Esophagus muscularis mucosa (tissue), 4 donors: Measurements from ENCODE around the gene ZER1. TPM values are rescaled to one million over a fixed set of nuclear protein-coding genes. Genes with fewer than 3 reads are reported as not detected.

Source experiments
- DNase-seq: peaks from one replicate; pipeline ENCODE4 v3.0.0-alpha.2; 2017; ENCODE audit errors: extremely low spot score
- H3K27ac ChIP-seq, 4 donors: fragments of 200-600 bp; sonication (generic); replicated peaks in 1 of 4; 1 replicate in 3 of 4; 2 replicates in 1 of 4; pipeline ENCODE4 v1.5.1; 2016 to 2019; ENCODE audit warnings: mild to moderate bottlenecking in 1 of 4
- H3K27me3 ChIP-seq, 4 donors: fragments of 200-600 bp; sonication (generic); one replicate each; pipeline versions ENCODE4 v1.5.1 to v1.6.0; 2016 to 2019
- H3K36me3 ChIP-seq, 4 donors: fragments of 200-600 bp; sonication (generic); one replicate each; pipeline ENCODE4 v1.5.1; 2016 to 2019
- H3K4me1 ChIP-seq, 4 donors: fragments of 200-600 bp; sonication (generic); one replicate each; pipeline ENCODE4 v1.5.1; 2016 to 2019
- H3K4me3 ChIP-seq, 4 donors: fragments of 200-600 bp; sonication (generic); 1 replicate in 2 of 4; 2 replicates in 2 of 4; pipeline ENCODE4 v1.5.1; 2016 to 2019; ENCODE audit warnings: mild to moderate bottlenecking in 4 of 4, moderate library complexity in 1 of 4
- H3K9me3 ChIP-seq, 4 donors: fragments of 200-600 bp; sonication (generic); 1 replicate in 3 of 4; 2 replicates in 1 of 4; pipeline ENCODE4 v1.5.1; 2016 to 2019
- EP300 ChIP-seq: sonication (generic); formaldehyde crosslinking; IDR thresholded peaks from one replicate; pipeline ENCODE4 v1.6.1; 2017; ENCODE audit warnings: antibody characterized with exemption
- POLR2A ChIP-seq: fragments of 450-650 bp; IDR thresholded peaks from one replicate; pipeline ENCODE4 v1.6.1; 2017; ENCODE audit warnings: antibody characterized with exemption, moderate library complexity, mild to moderate bottlenecking, low read depth
- POLR2AphosphoS5 ChIP-seq, 2 donors: sonication (generic); formaldehyde crosslinking; IDR thresholded peaks; one replicate each; pipeline ENCODE4 v1.6.1; 2017; ENCODE audit warnings: antibody characterized with exemption in 2 of 2
- WGBS: methylation state at CpG from one replicate; pipeline ENCODE4 v1.1.5; 2018; 5-methylcytosine and 5-hydroxymethylcytosine counted together
- intact Hi-C: fragments of 100-400 bp; cut with DNase I; formaldehyde crosslinking; loops from one replicate; pipeline ENCODE4 v1.15.1; 2023
- total RNA-seq, 4 donors: library from RNA; depleted of rRNA; stranded (reverse); fragments of >200 nt; gene quantifications; one replicate each; pipeline versions ENCODE4 v1.1.0 to v1.2.1, GENCODE V29; 2016
- TF ChIP-seq, protein P1 (sequence below), 3 experiments: fragments of 200-600 bp in 2 of 3; fragments of 450-650 bp in 1 of 3; sonication (generic) in 2 of 3; IDR thresholded peaks; one replicate each; pipeline ENCODE4 v1.5.1; 2017 to 2019; ENCODE audit warnings: antibody characterized with exemption in 3 of 3, mild to moderate bottlenecking in 2 of 3, moderate library complexity in 1 of 3

The ZER1 gene
- total RNA-seq, 4 donors from 2014 or later = 56.5 to 114 (median 79.4) TPM

DNA sequence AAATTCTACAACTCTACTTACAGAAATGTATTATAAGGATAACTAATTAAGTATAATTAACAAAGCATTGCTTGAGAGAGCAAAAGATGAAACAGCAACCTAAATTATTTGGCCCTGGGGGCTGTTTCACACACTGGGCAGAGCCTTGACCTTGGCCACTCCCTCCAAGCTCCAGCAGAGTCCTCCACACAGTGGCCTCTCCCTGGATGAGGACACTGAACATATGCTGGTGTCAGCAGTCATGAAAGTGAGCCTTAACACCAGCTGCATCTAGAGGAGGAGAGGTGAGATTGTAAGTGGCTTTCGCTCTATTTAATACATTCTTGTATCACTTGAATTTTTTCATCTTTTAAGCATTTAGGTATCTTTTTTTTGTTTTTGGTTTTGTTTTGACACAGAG lies 24.5 kb downstream of the ZER1 start:
- no peak for DNase-seq
- Histone ChIP-seq H3K27ac (no peak overlapping the region), H3K27me3 (no peaks in the 10 kb centered on the region), H3K4me1 (no peaks in the 10 kb centered on the region), H3K9me3 (no peaks in the 10 kb centered on the region), H3K36me3 (peaks cover 22 to 75% (median 57%) of the 10 kb centered on the region in 4 donors), H3K4me3 (no peak overlapping the region)
- 96% methylated on average over 1 of the region's 1 CpG for WGBS
- intact Hi-C loops = no loop called here
- TF ChIP-seq, protein P1, sequence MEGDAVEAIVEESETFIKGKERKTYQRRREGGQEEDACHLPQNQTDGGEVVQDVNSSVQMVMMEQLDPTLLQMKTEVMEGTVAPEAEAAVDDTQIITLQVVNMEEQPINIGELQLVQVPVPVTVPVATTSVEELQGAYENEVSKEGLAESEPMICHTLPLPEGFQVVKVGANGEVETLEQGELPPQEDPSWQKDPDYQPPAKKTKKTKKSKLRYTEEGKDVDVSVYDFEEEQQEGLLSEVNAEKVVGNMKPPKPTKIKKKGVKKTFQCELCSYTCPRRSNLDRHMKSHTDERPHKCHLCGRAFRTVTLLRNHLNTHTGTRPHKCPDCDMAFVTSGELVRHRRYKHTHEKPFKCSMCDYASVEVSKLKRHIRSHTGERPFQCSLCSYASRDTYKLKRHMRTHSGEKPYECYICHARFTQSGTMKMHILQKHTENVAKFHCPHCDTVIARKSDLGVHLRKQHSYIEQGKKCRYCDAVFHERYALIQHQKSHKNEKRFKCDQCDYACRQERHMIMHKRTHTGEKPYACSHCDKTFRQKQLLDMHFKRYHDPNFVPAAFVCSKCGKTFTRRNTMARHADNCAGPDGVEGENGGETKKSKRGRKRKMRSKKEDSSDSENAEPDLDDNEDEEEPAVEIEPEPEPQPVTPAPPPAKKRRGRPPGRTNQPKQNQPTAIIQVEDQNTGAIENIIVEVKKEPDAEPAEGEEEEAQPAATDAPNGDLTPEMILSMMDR (IDR thresholded peaks at IDR 0.05) = no peak
- no peak for TF ChIP-seq POLR2AphosphoS5 (IDR thresholded peaks at IDR 0.05)

DNA sequence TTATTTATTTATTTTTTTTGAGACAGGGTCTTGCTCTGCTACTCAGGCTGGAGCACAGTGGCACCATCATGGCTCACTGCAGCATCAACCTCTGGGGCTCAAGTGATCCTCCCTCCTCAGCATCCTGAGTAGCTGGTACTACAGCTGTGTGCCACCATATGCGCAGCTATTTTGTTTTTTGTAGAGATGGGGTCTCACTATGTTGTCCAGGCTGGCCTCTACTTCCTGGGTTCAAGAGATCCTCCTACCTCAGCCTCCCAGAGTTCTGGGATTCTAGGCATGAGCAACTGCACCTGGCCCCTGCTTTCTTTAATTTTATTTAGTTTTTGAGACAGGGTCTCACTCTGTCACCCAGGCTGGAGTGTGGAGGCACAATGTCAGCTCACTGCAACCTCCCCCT lies 28.3 kb downstream of the ZER1 start:
- H3K36me3 ChIP-seq = peaks cover 27 to 78% (median 68%) of the 10 kb centered on the region in 4 donors
- no peaks in the 10 kb centered on the region for H3K27me3 ChIP-seq
- DNase-seq = no peak
- WGBS = 100% methylated on average over 1 of the region's 1 CpG
- H3K4me3 ChIP-seq = no peak overlapping the region
- no peaks in the 10 kb centered on the region for H3K9me3 ChIP-seq
- TF ChIP-seq POLR2AphosphoS5 (IDR thresholded peaks at IDR 0.05) (no peak), EP300 (no peak), POLR2A (no peak)
- TF ChIP-seq, protein P1 (IDR thresholded peaks at IDR 0.05) = no peak
- H3K27ac ChIP-seq = no peak overlapping the region
- no peaks in the 10 kb centered on the region for H3K4me1 ChIP-seq
- intact Hi-C loops = no loop called here

DNA sequence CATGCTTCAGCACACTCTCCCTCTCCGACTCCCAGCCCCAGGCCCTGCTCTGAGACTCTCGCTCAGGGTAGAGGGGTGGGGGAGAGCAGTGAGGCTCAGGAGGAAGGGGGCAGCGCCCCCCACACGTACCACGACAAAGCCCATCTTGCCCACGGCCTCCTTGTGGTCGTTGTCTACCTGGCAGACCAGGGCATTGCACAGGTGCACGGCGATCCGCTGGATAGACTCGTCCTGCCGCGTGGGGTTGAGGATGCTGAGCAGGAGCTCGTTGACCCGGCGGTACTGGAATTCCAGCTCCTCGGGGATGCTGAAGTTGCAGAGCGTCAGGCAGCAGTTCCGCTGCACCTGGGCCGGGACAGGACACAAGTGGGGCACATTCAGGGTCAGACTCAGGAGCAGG lies 29.3 kb downstream of the ZER1 start:
- Histone ChIP-seq H3K4me3 (no peak overlapping the region), H3K36me3 (peaks cover 25 to 78% (median 64%) of the 10 kb centered on the region in 4 donors), H3K27ac (no peak overlapping the region), H3K9me3 (no peaks in the 10 kb centered on the region), H3K27me3 (no peaks in the 10 kb centered on the region), H3K4me1 (no peaks in the 10 kb centered on the region)
- intact Hi-C loops = no loop called here
- TF ChIP-seq, protein P1 (IDR thresholded peaks at IDR 0.05) = no peak
- no peak for TF ChIP-seq POLR2AphosphoS5 (IDR thresholded peaks at IDR 0.05)
- TF ChIP-seq EP300 = no peak
- TF ChIP-seq POLR2A = no peak
- DNase-seq = no peak
- WGBS = 80% methylated on average over 11 of the region's 20 CpGs

DNA sequence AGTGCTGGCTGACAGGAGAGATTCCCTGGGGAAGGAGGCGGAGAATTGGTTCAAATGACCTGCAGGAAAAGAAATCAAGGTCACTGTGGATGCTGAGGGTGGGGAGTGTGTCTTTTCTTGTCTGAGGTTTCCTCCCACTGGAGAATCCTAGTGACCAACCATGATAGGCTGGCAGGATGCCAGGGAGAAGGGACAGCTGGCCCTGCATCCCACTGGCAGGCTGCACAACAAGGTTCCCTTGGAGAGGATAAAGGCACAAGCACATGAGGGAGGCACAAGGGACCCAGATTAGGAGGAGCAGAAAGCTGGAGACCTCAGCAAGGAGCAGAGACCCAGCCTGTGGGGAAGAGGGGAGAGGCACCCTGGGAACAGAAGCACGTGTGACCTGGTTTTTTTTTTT lies 36.4 kb downstream of the ZER1 start:
- 82% methylated on average over 2 of the region's 2 CpGs for WGBS
- no peak for DNase-seq
- Histone ChIP-seq H3K9me3 (no peaks in the 10 kb centered on the region), H3K36me3 (peaks cover 30 to 91% (median 81%) of the 10 kb centered on the region in 4 donors), H3K4me3 (no peak overlapping the region), H3K4me1 (peaks cover 0 to 6% (median 5%) of the 10 kb centered on the region in 4 donors), H3K27me3 (no peaks in the 10 kb centered on the region), H3K27ac (no peak overlapping the region)
- TF ChIP-seq POLR2AphosphoS5 (IDR thresholded peaks at IDR 0.05) (peak in 1 of 2 donors; percentile 14), POLR2A (no peak)
- intact Hi-C loops = no loop called here

DNA sequence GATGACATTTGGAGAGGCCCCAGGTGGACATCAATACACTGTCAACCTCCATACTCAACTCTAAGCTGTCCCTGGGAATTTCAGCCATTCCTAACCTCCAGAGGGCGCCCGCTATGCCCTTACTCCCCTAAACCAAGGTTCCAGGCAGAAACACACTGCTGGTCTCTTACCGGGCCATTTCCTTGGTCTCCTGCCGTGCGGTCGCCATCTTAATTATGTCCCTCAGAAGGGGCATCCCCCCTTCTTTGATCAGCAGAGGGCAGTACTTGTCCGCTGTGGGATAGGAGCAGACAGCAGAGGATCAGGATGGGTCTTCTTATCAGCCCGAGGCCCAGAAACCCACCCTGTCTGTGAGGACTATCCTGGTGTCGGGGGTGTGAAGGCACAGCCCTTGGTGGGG lies 38.5 kb downstream of the ZER1 start:
- no peaks in the 10 kb centered on the region for H3K27me3 ChIP-seq
- H3K9me3 ChIP-seq = no peaks in the 10 kb centered on the region
- intact Hi-C loops = no loop called here
- peak overlapping the region in 3 of 4 donors; percentile 55 to 68 (median 63) for H3K27ac ChIP-seq
- peaks cover 16 to 82% (median 71%) of the 10 kb centered on the region in 4 donors for H3K36me3 ChIP-seq
- no peak for DNase-seq
- H3K4me3 ChIP-seq = no peak overlapping the region
- TF ChIP-seq, protein P1 (IDR thresholded peaks at IDR 0.05) = peak; percentile 47 to 66 (median 51)
- TF ChIP-seq EP300 (no peak), POLR2AphosphoS5 (IDR thresholded peaks at IDR 0.05) (peak in 1 of 2 donors; percentile 34)
- peaks cover 0 to 6% (median 5%) of the 10 kb centered on the region in 4 donors for H3K4me1 ChIP-seq
- WGBS = 41% methylated on average over 9 of the region's 9 CpGs
